Measurements from ENCODE around the gene ITGA1.
"Not testable (repeated sequence)": the region's sequence is repeated elsewhere in the genome, so short reads cannot be mapped to it uniquely, and the experiment has no call there.

ITGA1 gene

DNA sequence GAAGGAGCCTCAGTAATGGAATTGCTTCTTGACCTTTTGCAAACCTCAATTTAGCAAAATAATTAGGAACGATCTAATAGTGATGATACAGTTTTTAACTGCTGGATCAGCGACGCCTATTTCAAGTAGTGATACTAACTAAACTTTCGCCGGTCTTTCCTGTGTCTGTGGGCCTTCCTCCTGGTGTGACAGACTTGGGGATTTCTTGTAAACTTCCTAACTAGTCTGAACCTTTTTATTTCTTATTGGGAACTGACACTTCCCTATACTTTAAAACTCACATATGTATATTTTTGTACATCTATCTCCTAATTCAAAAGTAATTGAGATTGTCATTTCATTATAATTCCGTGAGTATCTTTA lies 15.2 kb downstream of the ITGA1 start:
- FAIRE-seq: no peak

DNA sequence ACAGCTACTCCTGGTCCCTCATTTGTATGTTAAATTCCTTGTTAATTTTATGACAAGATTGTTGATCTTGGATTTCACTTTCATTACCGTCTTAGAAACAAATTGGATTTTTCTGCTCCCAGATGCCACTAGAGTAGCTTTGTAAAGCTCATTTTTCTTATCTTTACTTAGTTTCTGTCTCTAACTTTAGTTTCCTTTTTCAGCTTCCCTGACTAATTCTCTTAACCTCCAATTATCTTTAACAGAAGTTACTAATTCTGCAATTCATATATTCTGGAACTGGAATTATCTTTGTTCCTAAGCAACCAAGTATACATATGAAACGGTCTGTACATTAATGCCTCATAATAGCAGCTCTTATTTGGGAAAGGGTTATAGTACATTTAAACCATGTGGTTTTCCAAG lies 16.7 kb downstream of the ITGA1 start:
- no peak for FAIRE-seq

DNA sequence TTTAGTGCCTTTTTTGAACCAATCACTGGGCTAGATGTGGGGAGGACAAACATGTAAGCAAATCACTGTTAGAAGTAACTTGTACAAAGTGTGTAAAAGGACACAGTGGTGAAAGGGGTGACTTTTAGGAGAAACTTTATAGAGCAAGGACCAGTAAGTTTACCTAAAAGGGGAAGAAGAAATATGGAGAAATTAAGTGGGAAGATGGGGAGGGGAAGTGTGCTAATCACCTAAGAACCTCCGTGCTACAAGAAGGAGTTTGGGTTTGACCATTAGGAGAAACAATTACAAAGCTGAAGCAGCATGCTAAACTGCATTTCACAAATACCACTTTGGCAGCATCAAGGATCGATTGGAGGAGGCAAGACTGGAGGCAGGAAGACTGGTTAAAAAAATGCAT lies 17.3 kb downstream of the ITGA1 start:
- no peak for FAIRE-seq

DNA sequence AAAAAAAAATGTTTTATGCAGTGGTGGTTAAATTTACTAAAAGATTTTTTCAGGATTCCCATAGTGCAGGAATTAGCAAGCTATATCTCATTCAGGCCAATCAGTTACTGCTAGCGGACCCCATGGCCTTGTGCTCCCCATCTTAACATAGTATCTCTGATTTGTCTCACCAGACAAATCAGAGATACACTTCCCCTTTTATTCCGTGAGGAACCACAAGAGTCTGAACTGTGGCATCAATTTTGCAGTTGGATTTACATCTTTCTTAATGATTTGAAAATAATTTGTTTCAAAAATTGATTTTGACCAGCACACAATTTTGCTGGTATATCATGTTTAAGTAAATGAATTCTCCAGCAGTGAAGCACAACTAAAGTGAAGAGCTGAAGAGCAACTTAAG lies 17.9 kb downstream of the ITGA1 start:
- no peak for FAIRE-seq

DNA sequence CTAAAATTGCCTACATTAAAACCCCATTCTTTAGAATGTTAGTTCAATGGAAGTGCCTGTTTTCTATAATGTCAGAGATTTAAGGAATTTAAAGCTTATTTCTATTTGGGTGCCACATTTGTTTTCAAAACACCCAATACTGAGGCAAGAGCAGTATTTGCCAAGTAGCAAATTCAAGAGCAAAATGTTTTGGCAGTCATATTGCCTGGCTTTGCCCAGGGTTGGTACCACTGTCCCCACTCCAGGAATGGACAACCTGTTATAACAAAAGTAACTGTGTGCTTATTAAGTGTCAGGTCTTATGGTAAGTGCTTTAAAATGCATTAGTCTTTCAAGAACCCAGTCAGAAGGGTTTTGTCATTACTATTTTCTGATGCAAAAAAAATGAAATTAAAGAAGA lies 19.3 kb downstream of the ITGA1 start:
- FAIRE-seq: no peak

DNA sequence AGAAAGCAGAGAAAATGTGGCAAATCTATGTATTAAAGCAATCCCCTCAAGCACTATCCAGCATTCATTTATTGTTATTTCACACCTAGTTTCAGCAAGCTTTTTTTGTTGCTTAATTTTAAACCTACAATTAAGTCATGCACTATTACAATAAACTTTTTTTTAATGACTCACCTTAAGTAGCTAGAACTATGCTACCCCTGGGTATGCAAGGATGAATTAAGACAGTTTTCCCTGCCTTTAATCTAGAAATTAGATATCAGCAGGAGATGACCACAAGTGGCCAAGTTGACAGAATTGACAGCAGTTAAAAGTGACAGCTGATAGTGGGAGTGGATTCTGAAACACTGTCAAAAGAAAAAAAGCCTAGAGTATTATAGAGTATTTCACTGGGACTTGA lies 20.0 kb downstream of the ITGA1 start:
- FAIRE-seq: no peak

DNA sequence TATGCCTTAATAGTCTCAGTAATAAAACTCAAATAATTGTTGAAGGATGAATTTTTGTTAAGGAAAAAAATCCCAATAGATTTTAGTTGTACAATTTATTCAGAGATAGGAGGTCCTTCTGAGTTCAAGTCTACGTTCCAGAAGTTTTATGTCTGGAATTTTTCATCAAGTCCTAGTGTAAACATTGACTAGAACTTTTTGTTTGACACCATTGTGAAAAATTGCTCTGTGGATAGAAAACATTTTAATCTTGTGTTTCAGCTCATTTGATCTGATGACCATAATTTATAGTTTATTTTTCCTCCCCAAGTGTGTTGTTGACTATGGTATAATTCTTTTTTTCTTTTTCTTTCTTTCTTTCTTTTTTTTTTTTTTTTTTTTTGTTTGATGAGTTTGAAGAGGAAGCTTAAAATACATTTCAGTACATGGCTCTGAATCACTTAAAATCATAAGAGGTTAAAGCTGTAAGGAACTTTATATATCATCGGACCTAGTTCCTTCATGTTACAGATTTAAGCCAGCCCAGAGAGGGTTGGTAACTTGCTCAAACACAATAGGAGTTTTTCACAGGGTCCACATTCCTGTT lies 20.7 kb downstream of the ITGA1 start:
- no peak for FAIRE-seq

DNA sequence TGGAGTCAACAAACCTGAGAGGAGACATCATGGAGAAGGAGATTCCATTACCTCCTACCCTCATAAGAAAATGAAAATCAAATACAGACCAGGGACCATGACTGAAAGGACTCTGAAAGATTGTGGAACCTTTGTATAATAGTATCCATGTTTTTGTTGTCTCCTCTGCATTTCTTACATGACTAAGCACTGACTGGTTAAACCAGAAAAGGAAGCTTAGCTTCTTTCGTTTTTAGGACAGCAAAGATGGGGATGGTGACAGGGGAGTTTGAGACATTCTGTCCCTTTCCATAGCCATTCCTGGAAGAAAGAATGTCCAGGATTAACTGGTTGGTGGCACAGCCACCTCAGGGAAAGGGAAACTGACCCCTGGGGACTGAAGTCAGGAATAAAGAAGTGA lies 22.2 kb downstream of the ITGA1 start:
- no peak for FAIRE-seq

DNA sequence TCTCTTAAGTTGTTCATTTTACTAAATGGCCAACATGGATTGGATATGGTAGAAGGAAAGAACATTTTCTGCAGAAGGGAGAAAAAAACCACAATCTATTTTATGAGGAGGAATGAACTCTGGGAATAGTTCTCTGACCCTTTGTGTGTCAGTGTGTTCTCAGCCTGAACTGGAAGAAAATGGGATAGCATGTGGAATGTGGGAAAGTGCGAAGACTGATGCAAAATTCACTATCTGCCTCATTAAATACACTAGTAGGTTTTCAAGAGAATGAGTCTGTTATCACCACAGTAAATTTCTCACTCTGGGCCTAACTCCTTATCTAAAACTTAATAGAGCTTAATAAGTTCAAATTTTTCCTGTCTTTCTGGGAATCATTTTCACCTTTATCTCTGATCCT lies 22.7 kb downstream of the ITGA1 start:
- no peak for FAIRE-seq

DNA sequence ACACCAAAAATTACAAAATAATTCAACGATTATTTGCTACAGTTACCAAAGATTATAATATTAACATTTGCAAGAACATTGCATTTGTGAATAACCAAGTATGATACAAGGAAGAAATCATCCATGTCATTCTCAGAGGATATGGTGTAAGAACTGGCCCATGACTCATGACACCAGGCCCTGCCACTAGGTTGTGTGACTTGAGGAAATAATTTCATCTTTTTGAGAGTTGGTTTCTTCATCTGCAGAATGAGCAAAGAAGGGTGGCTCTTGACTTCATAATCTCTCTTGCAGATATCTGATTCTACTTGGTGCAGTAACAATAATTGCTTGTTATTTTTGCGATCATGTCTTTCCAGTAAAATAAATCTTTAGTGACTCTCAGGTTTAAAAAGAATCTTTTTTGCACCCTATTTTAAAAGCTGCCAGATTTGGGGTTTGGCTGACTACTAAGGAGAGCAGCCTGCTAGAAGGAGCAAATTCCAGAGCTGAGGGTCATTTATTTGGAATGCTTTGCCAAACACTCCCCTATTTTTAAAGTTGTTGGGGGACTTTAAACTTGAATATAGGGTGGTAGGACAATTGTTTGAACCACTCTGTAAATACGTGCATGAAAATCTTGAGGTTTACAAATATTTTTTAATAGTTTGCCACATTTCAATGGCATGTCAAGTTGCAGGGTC lies 23.5 kb downstream of the ITGA1 start:
- FAIRE-seq: no peak

DNA sequence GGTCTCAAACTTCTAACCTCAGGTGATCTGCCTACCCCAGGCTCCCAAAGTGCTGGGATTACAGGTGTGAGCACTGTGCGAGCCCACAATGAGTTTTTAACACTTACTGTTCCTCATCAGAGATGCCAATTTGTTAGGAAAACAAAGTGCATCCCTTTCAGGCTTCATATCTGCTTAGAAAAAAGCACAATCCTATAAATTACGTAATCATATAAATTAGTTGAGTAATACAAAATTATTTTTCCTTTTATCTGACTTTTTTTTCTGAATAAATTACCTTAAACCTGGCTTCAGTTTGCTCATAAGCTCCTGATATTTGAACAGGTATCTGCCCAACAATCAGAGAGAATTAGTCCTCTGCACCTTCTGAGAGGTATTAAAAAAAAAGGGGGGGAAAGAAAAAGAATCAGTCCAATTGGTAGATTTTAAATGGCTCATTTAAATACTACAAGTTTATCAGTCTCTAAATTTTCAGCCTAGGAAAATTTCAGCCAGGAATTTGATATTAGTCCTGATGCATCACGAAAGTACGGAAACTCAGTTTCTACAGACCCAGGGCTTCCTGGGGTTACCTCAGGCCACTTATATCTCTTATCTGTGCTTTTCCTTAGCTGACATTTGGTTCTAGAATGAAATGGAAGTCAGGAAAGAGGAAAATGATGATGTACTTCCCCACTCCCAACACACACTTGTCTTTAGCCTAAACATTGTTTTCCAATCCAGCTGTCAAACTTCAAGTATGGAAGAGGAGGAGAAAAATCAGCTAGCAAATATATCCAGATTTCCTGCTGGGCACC lies 26.8 kb downstream of the ITGA1 start:
- no peak for FAIRE-seq

DNA sequence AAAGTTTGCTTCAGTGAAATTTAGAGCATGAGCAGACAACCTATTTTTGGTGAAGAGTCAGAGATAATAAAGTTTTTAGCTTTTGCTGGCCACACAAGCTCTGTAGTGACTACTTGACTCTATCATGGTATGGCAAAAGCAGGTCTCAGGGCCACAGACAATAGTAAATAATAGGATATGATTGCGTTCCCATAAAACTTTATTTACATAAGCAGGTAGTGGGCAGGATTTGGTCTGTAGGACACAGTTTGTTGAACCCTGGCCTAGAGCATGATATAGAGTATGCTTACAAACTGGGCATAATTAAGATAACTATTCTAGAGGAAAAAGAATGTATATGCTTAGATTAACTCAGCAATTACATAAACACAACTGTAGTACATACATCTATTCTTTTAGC lies 30.1 kb downstream of the ITGA1 start:
- FAIRE-seq: no peak

DNA sequence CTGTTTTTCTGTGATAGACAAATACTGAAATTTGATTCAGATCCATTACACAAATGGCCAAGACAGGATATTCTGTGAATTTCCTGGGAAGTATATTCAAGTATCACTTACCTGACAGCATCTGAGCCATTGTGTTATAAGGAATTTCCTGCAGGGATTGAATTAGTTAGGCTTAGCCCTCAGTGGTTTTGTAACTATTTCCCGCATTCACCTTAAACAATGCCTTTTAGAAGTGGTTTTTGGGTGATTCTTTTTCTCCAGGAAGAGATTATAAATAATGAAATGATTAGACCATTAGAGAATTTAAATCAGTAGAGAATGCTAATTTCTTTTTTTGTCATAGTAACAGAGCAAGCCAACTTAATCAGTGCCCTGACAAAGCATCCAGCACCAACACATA lies 30.6 kb downstream of the ITGA1 start:
- FAIRE-seq: no peak

DNA sequence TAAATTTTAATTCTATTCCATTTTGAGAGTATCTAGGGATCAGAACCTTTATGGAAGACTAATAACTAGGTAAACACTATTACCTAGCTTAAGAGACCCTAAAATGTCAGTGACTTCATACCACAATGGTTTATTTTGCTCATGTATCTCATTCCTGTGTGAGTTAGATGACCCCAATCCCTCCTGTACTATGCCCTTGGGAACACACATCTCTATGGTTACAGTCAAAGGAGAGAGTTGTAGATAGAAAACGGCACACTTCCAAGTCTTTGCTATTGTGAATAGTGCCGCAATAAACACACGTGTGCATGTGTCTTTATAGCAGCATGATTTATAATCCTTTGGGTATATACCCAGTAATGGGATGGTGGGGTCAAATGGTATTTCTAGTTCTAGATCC lies 31.1 kb downstream of the ITGA1 start:
- not testable (repeated sequence) for FAIRE-seq

DNA sequence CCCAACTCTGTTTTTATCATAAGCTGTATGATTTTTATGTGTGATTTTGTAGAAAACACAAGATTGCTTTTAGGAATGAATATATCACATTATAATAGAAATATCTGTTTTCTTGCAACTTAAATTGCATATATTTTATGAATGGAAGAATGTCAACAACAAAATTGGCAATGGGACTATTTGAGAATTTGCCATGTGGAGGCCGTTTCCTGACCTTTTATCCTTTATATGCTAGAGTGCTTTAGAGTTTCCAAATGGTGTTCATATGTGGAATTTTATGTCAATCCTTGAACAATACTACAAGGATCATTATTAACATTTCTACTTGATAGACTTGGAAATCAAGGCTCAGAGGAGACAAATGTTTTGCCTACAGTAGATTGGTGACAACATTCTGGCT lies 34.2 kb downstream of the ITGA1 start:
- no peak for FAIRE-seq

DNA sequence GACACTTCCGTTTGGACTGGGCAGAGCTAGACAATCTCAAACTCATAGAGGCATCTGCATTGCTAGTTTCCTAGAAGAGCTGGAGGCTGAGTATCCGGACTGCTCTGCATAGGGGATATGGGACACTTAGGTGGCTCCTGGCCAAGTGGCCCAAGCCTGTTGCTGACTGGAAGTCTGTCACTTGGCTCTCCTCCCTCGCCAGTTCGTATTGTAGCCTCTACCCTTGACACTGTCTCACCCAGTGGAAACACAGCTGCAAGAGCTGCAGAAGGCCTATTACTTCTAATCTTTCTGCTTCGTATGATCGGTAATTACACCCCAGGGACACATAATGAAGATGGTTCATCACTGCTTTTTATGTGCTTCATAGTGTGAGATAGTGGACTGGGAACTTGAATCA lies 34.7 kb downstream of the ITGA1 start:
- FAIRE-seq: no peak

DNA sequence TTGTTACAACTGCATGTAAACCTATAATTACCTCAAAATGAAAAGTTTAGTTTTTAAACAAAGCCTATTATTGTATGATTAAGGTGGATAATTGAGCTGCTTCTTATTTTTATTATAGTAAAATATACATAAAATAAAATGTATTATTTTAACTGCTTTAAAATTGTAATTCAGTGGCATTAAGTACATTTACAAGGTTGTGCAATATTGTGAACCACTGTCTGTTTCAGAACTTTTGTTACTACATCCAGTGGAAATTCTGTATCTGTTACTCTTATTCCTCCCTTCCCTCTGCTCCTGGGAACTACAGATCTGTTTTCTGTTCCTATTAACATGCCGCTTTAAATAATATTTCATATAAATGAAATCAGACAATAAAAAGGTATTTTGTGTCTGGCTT lies 37.1 kb downstream of the ITGA1 start:
- FAIRE-seq: no peak

DNA sequence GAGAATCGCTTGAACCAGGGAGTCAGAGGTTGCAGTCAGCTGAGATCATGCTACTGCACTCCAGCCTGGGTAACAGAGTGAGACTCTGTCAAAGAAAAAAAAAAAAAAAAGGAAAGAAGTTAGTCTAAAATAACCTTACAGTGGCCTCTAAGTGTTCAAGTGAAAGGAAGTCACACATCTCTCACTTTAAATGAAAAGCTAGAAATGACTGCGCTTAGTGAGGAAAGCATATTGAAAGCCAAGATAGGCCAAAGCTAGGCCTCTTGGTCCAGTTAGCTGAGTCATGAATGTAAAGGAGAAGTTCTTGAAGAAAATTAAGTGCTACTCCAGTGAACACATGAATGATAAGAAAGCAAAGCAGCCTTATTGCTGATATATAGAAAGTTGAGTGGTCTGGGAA lies 38.1 kb downstream of the ITGA1 start:
- FAIRE-seq: no peak

DNA sequence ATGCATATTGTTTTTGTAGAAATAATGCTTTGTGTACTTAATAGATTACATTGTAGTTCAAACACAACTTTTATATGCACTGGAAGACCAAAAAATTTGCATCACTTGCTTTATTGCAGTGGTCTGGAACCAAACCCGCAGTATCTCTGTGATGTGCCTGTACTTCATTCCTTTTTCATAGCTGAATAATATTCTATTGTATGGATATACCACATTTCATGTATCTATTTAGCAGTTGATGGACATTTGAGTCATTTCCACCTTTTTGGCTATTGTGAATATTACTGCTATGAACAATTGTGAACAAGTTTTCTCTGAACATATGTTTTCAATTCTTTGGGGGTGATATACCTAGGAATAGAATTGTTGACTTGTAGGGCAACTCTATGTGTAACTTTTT lies 40.1 kb downstream of the ITGA1 start:
- no peak for FAIRE-seq

DNA sequence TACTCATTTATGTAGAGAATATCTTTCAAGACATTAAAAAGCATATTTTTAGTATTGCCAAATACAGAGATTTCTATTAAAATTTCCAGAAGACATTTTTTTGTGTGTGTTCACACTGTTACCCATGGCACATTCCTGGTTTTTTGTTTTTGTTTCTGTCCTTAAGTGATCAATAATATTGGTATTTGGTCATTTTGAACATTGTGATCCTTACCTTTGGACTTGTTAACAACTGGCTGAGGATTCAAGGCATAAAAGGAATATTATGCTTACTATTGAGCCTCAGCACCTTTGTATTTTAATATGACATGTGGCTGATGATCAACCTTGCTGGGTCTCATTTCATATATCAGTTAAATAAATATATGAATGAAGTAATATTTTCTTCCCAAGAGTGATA lies 41.9 kb downstream of the ITGA1 start:
- no peak for FAIRE-seq

DNA sequence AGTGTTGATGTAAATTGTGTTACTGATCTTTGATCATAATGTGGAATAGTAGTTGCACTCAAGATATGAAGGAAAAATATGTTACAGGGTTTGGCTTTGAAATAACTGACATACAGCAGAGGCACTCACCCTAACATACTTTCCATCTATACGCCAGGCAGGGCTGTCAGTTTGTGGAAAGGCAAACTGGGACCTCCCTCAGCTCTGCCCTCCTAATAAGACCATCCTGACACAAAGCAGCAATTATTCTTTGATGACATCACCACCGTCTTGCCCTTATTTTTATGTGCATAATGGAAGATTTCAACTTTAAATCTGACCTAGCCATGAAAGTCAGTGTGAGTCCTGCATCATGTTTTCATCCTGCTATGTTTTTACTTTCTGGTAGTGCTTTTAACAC lies 42.9 kb downstream of the ITGA1 start:
- FAIRE-seq: no peak

DNA sequence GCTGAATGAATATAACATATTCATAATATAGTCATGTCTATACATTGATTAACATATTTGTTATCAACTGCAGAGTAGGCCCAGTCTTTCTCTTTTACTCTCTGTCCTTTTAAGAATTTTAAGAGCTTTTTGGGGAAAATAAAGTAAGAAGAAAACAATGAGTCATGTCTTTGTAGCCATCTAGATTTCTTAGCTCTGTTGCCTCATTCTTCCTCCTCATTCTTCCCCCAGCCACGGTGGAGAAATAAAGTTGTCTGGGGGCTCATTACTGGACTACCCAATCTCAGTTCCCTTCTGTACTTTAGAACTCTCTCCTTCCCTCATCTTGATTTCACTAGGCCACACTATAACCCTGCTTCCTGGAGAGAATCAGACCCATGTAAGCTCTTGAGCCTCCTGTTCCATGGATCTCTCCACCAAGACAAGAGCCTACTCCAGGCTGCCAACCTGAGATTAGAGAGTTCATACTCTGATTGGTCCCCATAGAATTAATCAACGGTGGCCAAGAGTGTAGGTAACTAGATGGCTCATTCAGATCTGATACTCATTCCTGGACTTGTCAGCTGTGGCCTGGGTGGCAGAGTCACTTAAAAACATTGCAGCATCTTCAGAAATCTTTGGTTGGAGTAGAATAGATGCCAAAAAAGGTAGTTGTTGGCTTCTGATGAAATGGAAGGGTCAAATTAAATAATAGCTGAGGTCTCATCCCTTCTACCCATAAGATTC lies 44.2 kb downstream of the ITGA1 start:
- FAIRE-seq: no peak

DNA sequence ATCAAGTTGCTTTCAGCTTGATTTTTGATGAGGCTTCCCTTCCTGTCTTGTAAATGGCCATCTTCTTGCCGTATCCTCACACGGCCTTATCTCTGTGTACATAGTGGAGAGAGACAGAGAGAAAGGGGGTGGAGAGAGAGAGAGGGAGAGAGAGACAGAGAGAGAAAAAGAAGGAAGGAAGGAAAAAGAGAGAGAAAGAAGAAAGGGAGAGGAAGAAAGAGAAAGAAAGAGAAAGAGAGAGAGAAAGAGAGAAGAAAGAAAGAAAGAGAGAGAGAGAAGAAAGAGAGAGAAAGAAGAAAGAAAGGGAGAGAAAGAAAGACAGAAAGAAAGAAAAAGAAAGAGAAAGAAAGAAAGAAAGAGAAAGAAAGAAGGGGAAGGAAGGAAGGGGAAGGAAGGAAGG lies 46.6 kb downstream of the ITGA1 start:
- FAIRE-seq: no peak

DNA sequence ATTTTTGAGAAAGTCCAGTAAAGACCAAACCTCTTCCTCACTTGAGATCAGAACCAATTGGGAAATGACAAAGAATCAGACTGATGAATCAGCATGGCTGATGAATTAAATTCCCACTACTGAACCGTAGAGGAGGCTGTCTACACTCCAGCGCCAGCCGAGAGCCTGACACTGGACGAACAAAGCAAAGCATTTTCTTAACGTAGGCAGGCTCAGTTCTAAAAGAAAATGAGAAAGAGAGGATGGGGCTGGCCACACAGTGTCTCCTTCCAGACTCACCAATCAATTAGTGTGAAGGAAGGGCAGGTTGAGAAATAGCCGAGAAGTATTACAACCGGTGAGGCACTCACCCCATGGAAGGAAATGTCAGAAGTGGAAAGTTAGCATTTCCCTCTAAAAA lies 49.4 kb downstream of the ITGA1 start:
- FAIRE-seq: no peak
